ENCODE measurements around the gene CSF3R. TPM values are rescaled to one million over a fixed set of nuclear protein-coding genes. Genes with fewer than 3 reads are reported as not detected.
A peak's percentile ranks its signal among the peaks of the same experiment; 100 is the strongest.

Gene CSF3R
- total and polyA plus RNA-seq, 9 of the 15 experiments (the other 6 are each of a cell fraction or from before 2014, with no cell fraction given), result 0.21 to 0.86 (median 0.40) TPM; not detected in 1

GRCh38 chr1:36492491-36492890 lies 9.8 kb upstream of the CSF3R start (continued):
- TF ChIP-seq CREB5 (CRISPR knock-in tag; IDR thresholded peaks at IDR 0.05) (no peak), BDP1 (IDR thresholded peaks at IDR 0.05; ENCODE audit: insufficient read depth, insufficient read length) (no peak), E4F1 (CRISPR knock-in tag; IDR thresholded peaks at IDR 0.05; ENCODE audit: borderline replicate concordance) (no peak), NFATC3 (IDR thresholded peaks at IDR 0.05) (no peak), ZFP1 (CRISPR knock-in tag; IDR thresholded peaks at IDR 0.05) (no peak), BRD9 (IDR thresholded peaks at IDR 0.05; ENCODE audit: low read depth, partially characterized antibody) (no peak), TCF7 (IDR thresholded peaks at IDR 0.05; ENCODE audit: borderline replicate concordance) (no peak), ZNF551 (CRISPR knock-in tag; IDR thresholded peaks at IDR 0.05) (no peak), DEAF1 (CRISPR knock-in tag; IDR thresholded peaks at IDR 0.05) (no peak), SIX5 (IDR thresholded peaks at IDR 0.05; ENCODE audit: borderline replicate concordance in 1 of 2, insufficient read depth in 1 of 2, low read depth in 1 of 2, low read length in 2 of 2) (no peak), ZSCAN32 (CRISPR knock-in tag; IDR thresholded peaks at IDR 0.05) (no peak), ZNF584 (CRISPR knock-in tag; IDR thresholded peaks at IDR 0.05; ENCODE audit: low read depth) (no peak), HCFC1 (IDR thresholded peaks at IDR 0.05; ENCODE audit: low read depth, low read length) (no peak), CREB1 (IDR thresholded peaks at IDR 0.05) (no peak), CREB1 (CRISPR knock-in tag; IDR thresholded peaks at IDR 0.05) (no peak), ZNF644 (tag; IDR thresholded peaks at IDR 0.05; ENCODE audit: low read depth) (no peak), ETS2 (tag; IDR thresholded peaks at IDR 0.05; ENCODE audit: borderline replicate concordance, poor library complexity, severe bottlenecking) (no peak), KLF6 (CRISPR knock-in tag; IDR thresholded peaks at IDR 0.05; ENCODE audit: borderline replicate concordance) (0 out of 2 replicates have a peak, but pooled peaks have one; percentile 12), HDGF (IDR thresholded peaks at IDR 0.05) (no peak), MAFK (IDR thresholded peaks at IDR 0.05; ENCODE audit: low read length) (no peak), MCM3 (IDR thresholded peaks at IDR 0.05) (no peak)
- TF ChIP-seq, protein P1, sequence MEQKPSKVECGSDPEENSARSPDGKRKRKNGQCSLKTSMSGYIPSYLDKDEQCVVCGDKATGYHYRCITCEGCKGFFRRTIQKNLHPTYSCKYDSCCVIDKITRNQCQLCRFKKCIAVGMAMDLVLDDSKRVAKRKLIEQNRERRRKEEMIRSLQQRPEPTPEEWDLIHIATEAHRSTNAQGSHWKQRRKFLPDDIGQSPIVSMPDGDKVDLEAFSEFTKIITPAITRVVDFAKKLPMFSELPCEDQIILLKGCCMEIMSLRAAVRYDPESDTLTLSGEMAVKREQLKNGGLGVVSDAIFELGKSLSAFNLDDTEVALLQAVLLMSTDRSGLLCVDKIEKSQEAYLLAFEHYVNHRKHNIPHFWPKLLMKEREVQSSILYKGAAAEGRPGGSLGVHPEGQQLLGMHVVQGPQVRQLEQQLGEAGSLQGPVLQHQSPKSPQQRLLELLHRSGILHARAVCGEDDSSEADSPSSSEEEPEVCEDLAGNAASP (IDR thresholded peaks at IDR 0.05), result no peak
- TF ChIP-seq, protein P2, sequence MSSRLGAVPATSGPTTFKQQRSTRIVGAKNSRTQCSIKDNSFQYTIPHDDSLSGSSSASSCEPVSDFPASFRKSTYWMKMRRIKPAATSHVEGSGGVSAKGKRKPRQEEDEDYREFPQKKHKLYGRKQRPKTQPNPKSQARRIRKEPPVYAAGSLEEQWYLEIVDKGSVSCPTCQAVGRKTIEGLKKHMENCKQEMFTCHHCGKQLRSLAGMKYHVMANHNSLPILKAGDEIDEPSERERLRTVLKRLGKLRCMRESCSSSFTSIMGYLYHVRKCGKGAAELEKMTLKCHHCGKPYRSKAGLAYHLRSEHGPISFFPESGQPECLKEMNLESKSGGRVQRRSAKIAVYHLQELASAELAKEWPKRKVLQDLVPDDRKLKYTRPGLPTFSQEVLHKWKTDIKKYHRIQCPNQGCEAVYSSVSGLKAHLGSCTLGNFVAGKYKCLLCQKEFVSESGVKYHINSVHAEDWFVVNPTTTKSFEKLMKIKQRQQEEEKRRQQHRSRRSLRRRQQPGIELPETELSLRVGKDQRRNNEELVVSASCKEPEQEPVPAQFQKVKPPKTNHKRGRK (tag; IDR thresholded peaks at IDR 0.05), result no peak

Data from K562 (cell line).